NB4 (cell line): ENCODE measurements around the gene APH1B.

ENCODE experiments used
- DNase-seq: peaks from one replicate; pipeline ENCODE4 v3.0.0; 2010; ENCODE audit warnings: low read depth
- H3K4me3 ChIP-seq: one replicate; pipeline ENCODE4 v1.5.1; 2011; ENCODE audit warnings: mild to moderate bottlenecking, low read depth, low read length, moderate library complexity
- MYC ChIP-seq: IDR thresholded peaks from 2 replicates; pipeline ENCODE4 v1.6.1; 2011; ENCODE audit warnings: low read depth, low read length
- POLR2A ChIP-seq: IDR thresholded peaks from 2 replicates; pipeline ENCODE4 v1.6.1; 2011; ENCODE audit warnings: mild to moderate bottlenecking; ENCODE audit not compliant: insufficient read length; ENCODE audit errors: extremely low read depth
- TF ChIP-seq, protein P1 (sequence below): IDR thresholded peaks from one replicate; pipeline ENCODE4 v1.5.1; 2012; ENCODE audit warnings: low read depth, low read length
- TF ChIP-seq, protein P2 (sequence below): IDR thresholded peaks from 2 replicates; pipeline ENCODE4 v1.6.1; 2011; ENCODE audit warnings: low read depth, low read length

Gene APH1B

DNA sequence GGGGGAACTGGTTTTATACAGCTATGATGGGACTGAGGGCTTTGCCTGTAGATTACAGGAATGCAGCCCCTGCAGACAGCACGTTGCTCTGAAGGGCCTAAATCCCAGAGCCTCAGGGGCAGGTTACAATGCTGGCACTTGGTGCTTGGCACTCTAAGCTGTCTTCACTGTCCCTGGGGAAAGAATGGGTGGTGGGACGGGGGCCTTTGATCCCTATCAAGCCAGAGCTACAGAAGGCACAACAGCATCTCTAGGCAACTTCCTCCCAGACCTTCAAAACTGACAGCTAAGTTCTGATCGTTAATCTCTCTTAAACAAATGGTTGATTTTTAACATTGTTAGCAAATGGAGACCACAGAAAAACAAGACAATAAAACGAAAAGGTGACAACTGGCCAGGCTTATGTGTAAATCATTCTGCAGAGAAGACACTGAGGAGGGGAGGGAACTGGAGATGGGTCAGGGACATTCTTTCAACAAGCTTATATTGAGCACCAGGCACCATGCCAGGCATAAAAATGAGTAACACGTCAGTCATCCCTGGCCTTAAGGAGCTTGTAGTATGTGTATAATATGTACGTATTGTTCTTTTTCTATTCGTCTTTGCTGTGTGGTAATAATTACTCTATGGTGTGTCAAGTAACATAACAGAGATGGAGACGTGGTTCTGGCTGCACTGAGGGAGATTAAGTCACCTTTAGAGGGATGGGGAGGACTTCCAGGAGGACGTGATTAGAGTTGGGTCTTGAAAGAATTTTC lies 55.1 kb downstream of the APH1B start:
- TF ChIP-seq, protein P1, sequence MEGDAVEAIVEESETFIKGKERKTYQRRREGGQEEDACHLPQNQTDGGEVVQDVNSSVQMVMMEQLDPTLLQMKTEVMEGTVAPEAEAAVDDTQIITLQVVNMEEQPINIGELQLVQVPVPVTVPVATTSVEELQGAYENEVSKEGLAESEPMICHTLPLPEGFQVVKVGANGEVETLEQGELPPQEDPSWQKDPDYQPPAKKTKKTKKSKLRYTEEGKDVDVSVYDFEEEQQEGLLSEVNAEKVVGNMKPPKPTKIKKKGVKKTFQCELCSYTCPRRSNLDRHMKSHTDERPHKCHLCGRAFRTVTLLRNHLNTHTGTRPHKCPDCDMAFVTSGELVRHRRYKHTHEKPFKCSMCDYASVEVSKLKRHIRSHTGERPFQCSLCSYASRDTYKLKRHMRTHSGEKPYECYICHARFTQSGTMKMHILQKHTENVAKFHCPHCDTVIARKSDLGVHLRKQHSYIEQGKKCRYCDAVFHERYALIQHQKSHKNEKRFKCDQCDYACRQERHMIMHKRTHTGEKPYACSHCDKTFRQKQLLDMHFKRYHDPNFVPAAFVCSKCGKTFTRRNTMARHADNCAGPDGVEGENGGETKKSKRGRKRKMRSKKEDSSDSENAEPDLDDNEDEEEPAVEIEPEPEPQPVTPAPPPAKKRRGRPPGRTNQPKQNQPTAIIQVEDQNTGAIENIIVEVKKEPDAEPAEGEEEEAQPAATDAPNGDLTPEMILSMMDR, result no peak
- TF ChIP-seq POLR2A (no peak), MYC (no peak)
- TF ChIP-seq, protein P2, sequence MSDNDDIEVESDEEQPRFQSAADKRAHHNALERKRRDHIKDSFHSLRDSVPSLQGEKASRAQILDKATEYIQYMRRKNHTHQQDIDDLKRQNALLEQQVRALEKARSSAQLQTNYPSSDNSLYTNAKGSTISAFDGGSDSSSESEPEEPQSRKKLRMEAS, result no peak
- DNase-seq, result no peak
- H3K4me3 ChIP-seq, result no peak overlapping the region

DNA sequence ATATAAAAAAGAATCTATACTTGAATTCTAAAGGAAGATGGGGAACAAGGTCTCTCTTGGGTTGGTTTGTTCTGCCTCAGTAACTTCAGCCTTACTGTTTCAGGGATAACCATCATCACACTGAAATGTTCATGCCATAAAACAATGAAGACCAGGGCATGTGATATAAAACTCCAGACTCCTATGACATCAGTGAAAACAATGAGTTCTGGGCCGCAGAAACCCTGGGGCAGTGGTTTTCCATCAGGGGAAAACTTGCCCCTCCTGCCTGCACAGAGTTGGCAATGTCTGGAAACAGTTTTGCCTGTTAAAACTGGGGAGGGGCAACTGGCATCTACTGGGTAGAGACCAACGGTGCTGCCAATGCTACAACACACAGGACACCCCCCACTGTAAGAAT lies 57.4 kb downstream of the APH1B start:
- no peak for DNase-seq
- TF ChIP-seq MYC (no peak), POLR2A (no peak)
- TF ChIP-seq, protein P2, result no peak
- TF ChIP-seq, protein P1, result no peak

DNA sequence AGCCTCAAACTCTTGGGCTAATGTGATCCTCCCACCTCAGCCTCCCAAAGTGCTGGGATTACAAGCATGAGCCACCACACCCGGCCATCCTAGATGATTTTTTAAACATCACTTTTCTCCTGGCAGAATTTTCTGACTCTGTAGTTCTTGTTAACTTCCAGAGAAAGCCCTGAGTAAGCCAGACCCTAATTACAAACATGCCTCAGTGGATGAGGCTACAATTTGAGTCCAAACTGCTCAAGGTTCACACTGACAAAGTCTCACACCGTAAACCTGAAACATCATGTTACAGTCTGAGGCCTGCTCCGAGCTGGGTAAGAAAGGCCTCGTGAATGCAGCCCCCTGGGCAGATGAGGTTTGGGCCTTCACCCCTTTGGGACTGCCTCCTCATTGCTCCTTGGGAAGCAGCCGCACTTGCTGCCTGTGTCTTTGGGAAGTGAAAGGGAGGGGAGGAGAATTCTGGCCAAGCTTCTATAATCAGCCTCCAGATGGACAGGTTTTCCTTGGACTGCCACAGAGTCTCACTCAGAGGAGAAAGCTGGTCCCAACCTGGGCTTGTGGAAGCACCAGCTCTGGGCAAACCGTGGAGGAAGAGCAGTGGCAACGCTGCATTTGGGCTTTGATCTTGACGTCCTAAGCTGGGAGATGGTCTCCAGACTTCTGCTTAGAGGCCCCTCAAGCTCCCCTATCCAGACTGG lies 58.3 kb downstream of the APH1B start:
- H3K4me3 ChIP-seq, result no peak overlapping the region
- no peak for DNase-seq
- TF ChIP-seq, protein P1, result no peak

More for the DNA sequence above, 57.4 kb downstream of the APH1B start:
- no peak overlapping the region for H3K4me3 ChIP-seq

DNA sequence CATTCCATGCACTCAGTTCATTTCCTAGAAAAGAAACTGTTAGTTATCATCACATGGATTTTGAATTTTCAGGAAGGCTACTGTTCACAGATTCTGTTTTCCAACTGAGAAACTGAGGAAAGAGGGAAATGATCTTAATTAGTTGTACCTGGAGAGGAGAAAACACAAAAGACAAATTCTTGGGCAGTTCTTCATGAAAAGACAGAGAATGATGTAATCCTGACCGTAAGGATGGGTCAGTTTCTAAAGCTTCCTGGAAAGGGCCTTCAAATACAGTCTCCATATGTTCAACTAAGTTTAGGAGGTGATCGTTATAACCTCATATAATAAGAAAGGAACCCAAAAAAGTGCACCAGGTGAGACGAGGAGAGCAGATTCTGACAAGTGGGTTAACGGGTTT lies 59.6 kb downstream of the APH1B start:
- no peak for DNase-seq
- no peak for TF ChIP-seq MYC
- TF ChIP-seq, protein P1, result no peak
- TF ChIP-seq, protein P2, result no peak
- TF ChIP-seq POLR2A, result no peak
- no peak overlapping the region for H3K4me3 ChIP-seq

DNA sequence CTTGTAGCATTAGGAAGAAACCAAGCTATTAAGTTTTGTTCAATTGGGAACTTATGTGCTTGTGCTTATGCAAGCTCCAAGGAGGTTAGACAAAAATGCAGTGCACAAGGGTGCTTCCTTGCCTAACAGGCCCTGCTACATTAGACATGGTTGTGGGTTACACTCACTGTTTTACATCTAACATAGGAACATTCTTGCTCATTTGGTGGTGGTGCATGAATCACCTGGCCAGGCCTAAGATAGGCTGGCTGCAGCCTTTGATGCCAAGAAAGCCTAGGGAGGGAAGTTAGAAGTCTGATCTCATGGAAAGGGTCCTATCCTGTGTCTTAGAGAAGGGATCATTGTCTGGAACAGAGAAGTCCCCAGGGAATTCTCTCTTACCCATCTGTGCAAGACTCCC lies 60.8 kb downstream of the APH1B start:
- TF ChIP-seq MYC (no peak), POLR2A (no peak)
- TF ChIP-seq, protein P1, result no peak
- TF ChIP-seq, protein P2, result no peak
- DNase-seq, result no peak

More for the DNA sequence above, 60.8 kb downstream of the APH1B start:
- no peak overlapping the region for H3K4me3 ChIP-seq
